BLaER1 (cell line): ENCODE results near the gene MYPN.

Experiments
- H3K27ac ChIP-seq: shearing (Covaris generic); formaldehyde crosslinking; 2 replicates; pipeline ENCODE4 v1.8.1; 2022
- H3K27me3 ChIP-seq: shearing (Covaris generic); formaldehyde crosslinking; 2 replicates; pipeline ENCODE4 v1.8.1; 2022
- H3K36me3 ChIP-seq: shearing (Covaris generic); formaldehyde crosslinking; 2 replicates; pipeline ENCODE4 v1.8.1; 2022
- H3K4me1 ChIP-seq: shearing (Covaris generic); formaldehyde crosslinking; 2 replicates; pipeline ENCODE4 v1.8.1; 2022
- H3K4me2 ChIP-seq: shearing (Covaris generic); formaldehyde crosslinking; 2 replicates; pipeline ENCODE4 v1.8.1; 2022
- H3K4me3 ChIP-seq: shearing (Covaris generic); formaldehyde crosslinking; 2 replicates; pipeline ENCODE4 v1.8.1; 2022
- H3K9ac ChIP-seq: shearing (Covaris generic); formaldehyde crosslinking; 2 replicates; pipeline ENCODE4 v1.8.1; 2022
- H3K9me3 ChIP-seq: shearing (Covaris generic); formaldehyde crosslinking; 2 replicates; pipeline ENCODE4 v1.8.1; 2022
- H4K20me1 ChIP-seq: shearing (Covaris generic); formaldehyde crosslinking; 2 replicates; pipeline ENCODE4 v1.8.1; 2022
- Cebpa-rat ChIP-seq: shearing (Covaris generic); IDR thresholded peaks from 2 replicates; pipeline ENCODE4 v1.8.1; 2022

The MYPN gene

GRCh38 chr10:68106656-68107055 lies 2.6 kb upstream of the MYPN start:
- Histone ChIP-seq H3K9ac (no peak overlapping the region), H3K4me2 (no peak overlapping the region), H3K9me3 (no peaks in the 10 kb centered on the region), H3K27ac (no peak overlapping the region), H3K4me3 (no peak overlapping the region), H3K27me3 (no peaks in the 10 kb centered on the region), H3K4me1 (no peaks in the 10 kb centered on the region), H3K36me3 (no peaks in the 10 kb centered on the region), H4K20me1 (no peaks in the 10 kb centered on the region)
- TF ChIP-seq Cebpa-rat, result no peak

DNA sequence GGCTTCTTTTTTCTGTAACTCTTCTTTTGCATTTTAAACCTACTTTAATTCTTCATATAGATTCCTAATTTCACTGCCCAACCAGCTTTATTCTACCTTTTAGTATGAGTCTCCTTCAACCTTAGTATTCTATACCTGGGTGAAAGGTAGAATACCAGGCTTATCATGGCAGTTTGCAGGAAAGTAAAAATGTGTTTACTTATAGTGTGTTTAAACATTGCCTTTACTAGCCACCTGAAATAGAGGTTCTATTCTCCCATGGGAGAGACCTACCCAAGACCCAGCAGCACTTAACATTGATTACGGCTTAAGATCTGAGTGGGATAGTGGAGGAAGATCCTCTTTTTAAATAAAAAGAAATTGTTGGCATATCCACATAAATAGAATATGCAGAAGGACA lies 1.6 kb upstream of the MYPN start:
- Histone ChIP-seq H3K4me1 (no peaks in the 10 kb centered on the region), H3K27me3 (no peaks in the 10 kb centered on the region), H3K36me3 (no peaks in the 10 kb centered on the region), H3K27ac (no peak overlapping the region), H3K4me2 (no peak overlapping the region), H4K20me1 (no peaks in the 10 kb centered on the region), H3K4me3 (no peak overlapping the region), H3K9ac (no peak overlapping the region), H3K9me3 (no peaks in the 10 kb centered on the region)
- TF ChIP-seq Cebpa-rat, result no peak

- Histone ChIP-seq H3K27ac (no peak overlapping the region), H3K27me3 (no peaks in the 10 kb centered on the region), H3K9ac (no peak overlapping the region), H3K4me3 (no peak overlapping the region), H3K9me3 (no peaks in the 10 kb centered on the region), H3K4me1 (no peaks in the 10 kb centered on the region), H3K4me2 (no peak overlapping the region), H4K20me1 (no peaks in the 10 kb centered on the region), H3K36me3 (no peaks in the 10 kb centered on the region)
- no peak for TF ChIP-seq Cebpa-rat
These were observed 1.2 kb upstream of the MYPN start for GRCh38 chr10:68108051-68108450.

GRCh38 chr10:68108653-68109052 lies 635 bp upstream of the MYPN start:
- Histone ChIP-seq H3K4me1 (no peaks in the 10 kb centered on the region), H3K4me2 (no peak overlapping the region), H4K20me1 (no peaks in the 10 kb centered on the region), H3K36me3 (no peaks in the 10 kb centered on the region), H3K9me3 (no peaks in the 10 kb centered on the region), H3K27me3 (no peaks in the 10 kb centered on the region), H3K27ac (no peak overlapping the region), H3K9ac (no peak overlapping the region), H3K4me3 (no peak overlapping the region)
- TF ChIP-seq Cebpa-rat, result no peak

DNA sequence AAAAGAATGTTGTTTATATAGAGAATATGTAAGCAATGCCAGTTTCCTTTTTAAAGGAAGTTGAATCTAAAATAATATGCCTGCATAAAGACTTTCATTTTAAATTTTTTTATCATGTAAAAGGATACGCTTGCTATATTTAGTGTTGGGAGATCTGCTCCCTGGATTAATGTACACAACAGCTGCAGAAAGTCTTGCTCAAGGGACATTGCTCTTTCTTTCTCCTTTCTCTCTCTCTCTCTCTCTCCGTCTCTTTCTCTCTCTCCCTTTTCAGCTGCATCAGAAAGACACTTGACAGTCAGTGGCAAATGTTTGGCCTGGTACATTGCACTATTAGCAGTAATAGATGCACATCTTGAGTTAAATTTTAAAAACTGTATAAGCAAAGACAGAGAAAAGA lies 739 bp downstream of the MYPN start:
- H3K4me2 ChIP-seq, result no peak overlapping the region
- no peak overlapping the region for H3K27ac ChIP-seq
- TF ChIP-seq Cebpa-rat, result no peak

GRCh38 chr10:68111584-68111983 lies 2.3 kb downstream of the MYPN start:
- Histone ChIP-seq H3K27ac (no peak overlapping the region), H3K4me2 (no peak overlapping the region), H3K36me3 (no peaks in the 10 kb centered on the region), H3K27me3 (no peaks in the 10 kb centered on the region), H4K20me1 (no peaks in the 10 kb centered on the region), H3K4me3 (no peak overlapping the region), H3K9me3 (no peaks in the 10 kb centered on the region), H3K4me1 (no peaks in the 10 kb centered on the region), H3K9ac (no peak overlapping the region)
- no peak for TF ChIP-seq Cebpa-rat

More for the DNA sequence above, 739 bp downstream of the MYPN start:
- H3K36me3 ChIP-seq, result no peaks in the 10 kb centered on the region
- H3K9me3 ChIP-seq, result no peaks in the 10 kb centered on the region
- H3K4me3 ChIP-seq, result no peak overlapping the region
- no peaks in the 10 kb centered on the region for H3K27me3 ChIP-seq
- no peaks in the 10 kb centered on the region for H4K20me1 ChIP-seq
- H3K4me1 ChIP-seq, result no peaks in the 10 kb centered on the region
- no peak overlapping the region for H3K9ac ChIP-seq

GRCh38 chr10:68112837-68113236 lies 3.5 kb downstream of the MYPN start:
- Histone ChIP-seq H3K4me3 (no peak overlapping the region), H3K27ac (no peak overlapping the region)

DNA sequence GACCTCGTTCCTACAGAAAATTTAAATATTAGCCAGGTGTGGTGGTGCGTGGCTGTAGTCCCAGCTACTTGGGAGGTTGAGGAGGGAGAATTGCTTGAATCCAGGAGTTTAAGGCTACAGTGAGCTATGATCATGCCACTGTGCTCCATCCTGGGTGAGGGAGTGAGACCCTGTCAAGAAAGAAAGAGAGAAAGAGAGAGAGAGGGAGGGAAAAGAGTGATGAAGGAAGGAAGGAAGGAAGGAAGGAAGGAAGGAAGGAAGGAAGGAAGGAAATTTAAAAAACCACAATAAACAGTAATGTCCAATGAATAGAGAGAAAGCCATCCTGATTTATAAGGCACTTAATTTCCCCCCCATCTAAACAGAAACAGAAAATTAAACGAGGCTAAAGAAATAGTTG lies 9.4 kb downstream of the MYPN start:
- no peaks in the 10 kb centered on the region for H3K9me3 ChIP-seq
- H3K4me3 ChIP-seq, result no peak overlapping the region
- TF ChIP-seq Cebpa-rat, result no peak
- no peaks in the 10 kb centered on the region for H3K27me3 ChIP-seq
- H3K4me2 ChIP-seq, result peak overlapping the region; percentile 27; the same call in 1 of the 2 replicates
- H4K20me1 ChIP-seq, result no peaks in the 10 kb centered on the region
- H3K27ac ChIP-seq, result no peak overlapping the region
- H3K9ac ChIP-seq, result no peak overlapping the region
- peaks cover 7% of the 10 kb centered on the region for H3K4me1 ChIP-seq
- no peaks in the 10 kb centered on the region for H3K36me3 ChIP-seq

More at GRCh38 chr10:68112837-68113236, 3.5 kb downstream of the MYPN start:
- Histone ChIP-seq H3K36me3 (no peaks in the 10 kb centered on the region), H3K4me1 (no peaks in the 10 kb centered on the region), H3K27me3 (no peaks in the 10 kb centered on the region), H3K9me3 (no peaks in the 10 kb centered on the region), H3K9ac (no peak overlapping the region), H4K20me1 (no peaks in the 10 kb centered on the region), H3K4me2 (no peak overlapping the region)
- TF ChIP-seq Cebpa-rat, result no peak

DNA sequence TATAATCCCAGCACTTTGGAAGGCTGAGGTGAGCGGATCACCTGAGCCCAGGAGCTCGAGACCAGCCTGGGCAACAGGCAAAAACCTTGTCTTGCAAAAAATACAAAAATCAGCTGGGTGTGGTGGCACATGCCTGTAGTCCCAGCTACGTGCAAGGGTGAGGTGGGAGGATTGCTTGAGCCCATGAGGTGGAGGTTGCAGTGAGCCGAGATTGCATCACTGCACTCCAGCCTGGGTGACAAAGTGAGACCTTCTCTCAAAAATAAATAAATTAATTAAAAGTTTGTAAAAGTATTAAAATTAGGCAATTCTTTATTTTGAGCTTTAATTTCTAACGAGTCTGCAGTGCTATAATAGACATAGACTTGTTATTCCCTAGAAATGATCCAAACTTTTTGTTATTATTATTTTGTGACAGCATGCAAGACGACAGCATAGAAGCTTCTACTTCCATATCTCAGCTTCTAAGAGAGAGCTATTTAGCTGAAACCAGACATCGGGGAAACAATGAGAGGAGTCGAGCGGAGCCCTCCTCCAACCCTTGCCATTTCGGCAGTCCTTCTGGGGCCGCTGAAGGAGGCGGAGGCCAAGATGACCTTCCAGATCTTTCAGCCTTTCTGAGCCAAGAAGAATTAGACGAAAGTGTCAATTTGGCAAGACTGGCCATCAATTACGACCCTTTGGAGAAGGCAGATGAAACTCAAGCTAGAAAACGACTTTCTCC lies 11.9 kb downstream of the MYPN start:
- Histone ChIP-seq H3K9me3 (no peaks in the 10 kb centered on the region), H3K27ac (no peak overlapping the region), H3K4me3 (no peak overlapping the region), H4K20me1 (no peaks in the 10 kb centered on the region), H3K9ac (no peak overlapping the region), H3K4me1 (peaks cover 7% of the 10 kb centered on the region), H3K4me2 (no peak overlapping the region), H3K36me3 (no peaks in the 10 kb centered on the region), H3K27me3 (no peaks in the 10 kb centered on the region)
- TF ChIP-seq Cebpa-rat, result no peak

- no peaks in the 10 kb centered on the region for H3K9me3 ChIP-seq
- no peaks in the 10 kb centered on the region for H3K27me3 ChIP-seq
- H3K4me1 ChIP-seq, result peaks cover 7% of the 10 kb centered on the region
- H3K27ac ChIP-seq, result no peak overlapping the region
- H3K4me2 ChIP-seq, result no peak overlapping the region
- no peak overlapping the region for H3K9ac ChIP-seq
- no peak overlapping the region for H3K4me3 ChIP-seq
- no peaks in the 10 kb centered on the region for H3K36me3 ChIP-seq
- TF ChIP-seq Cebpa-rat, result no peak
- no peaks in the 10 kb centered on the region for H4K20me1 ChIP-seq
These were observed 12.6 kb downstream of the MYPN start for GRCh38 chr10:68121852-68122251.

DNA sequence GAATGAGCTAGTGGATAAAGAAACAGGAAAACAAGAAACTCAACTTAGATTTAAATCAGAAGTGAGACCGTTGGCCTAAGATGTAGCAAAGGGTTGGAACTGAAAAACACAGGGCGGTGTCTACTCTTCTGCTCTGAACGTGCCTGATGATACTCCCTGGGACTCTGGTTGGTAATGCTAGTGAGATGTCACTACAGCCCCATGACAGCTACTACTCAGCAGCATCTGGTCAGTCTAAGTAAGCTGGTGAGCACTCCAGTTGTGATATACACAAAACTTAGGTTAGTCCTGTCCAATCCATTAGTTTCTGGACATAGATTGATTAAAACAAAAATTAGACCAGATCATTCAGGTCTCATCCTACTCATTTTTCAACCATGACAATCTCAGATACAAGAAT lies 15.4 kb downstream of the MYPN start:
- no peaks in the 10 kb centered on the region for H3K36me3 ChIP-seq
- H3K27ac ChIP-seq, result no peak overlapping the region
- no peak for TF ChIP-seq Cebpa-rat
- H3K4me3 ChIP-seq, result no peak overlapping the region
- no peaks in the 10 kb centered on the region for H3K27me3 ChIP-seq
- no peaks in the 10 kb centered on the region for H3K9me3 ChIP-seq
- H4K20me1 ChIP-seq, result no peaks in the 10 kb centered on the region
- H3K4me2 ChIP-seq, result no peak overlapping the region
- no peaks in the 10 kb centered on the region for H3K4me1 ChIP-seq
- H3K9ac ChIP-seq, result no peak overlapping the region
